GM19240 (cell line): ENCODE measurements around the gene YPEL4.
"Not testable (repeated sequence)": the region's sequence is repeated elsewhere in the genome, so short reads cannot be mapped to it uniquely, and the experiment has no call there.

Experiments used
- DNase-seq: peaks from one replicate; pipeline ENCODE4 v3.0.0; 2011; ENCODE audit warnings: low spot score; ENCODE audit not compliant: insufficient read length

Gene YPEL4, protein sequence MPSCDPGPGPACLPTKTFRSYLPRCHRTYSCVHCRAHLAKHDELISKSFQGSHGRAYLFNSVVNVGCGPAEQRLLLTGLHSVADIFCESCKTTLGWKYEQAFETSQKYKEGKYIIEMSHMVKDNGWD

DNA sequence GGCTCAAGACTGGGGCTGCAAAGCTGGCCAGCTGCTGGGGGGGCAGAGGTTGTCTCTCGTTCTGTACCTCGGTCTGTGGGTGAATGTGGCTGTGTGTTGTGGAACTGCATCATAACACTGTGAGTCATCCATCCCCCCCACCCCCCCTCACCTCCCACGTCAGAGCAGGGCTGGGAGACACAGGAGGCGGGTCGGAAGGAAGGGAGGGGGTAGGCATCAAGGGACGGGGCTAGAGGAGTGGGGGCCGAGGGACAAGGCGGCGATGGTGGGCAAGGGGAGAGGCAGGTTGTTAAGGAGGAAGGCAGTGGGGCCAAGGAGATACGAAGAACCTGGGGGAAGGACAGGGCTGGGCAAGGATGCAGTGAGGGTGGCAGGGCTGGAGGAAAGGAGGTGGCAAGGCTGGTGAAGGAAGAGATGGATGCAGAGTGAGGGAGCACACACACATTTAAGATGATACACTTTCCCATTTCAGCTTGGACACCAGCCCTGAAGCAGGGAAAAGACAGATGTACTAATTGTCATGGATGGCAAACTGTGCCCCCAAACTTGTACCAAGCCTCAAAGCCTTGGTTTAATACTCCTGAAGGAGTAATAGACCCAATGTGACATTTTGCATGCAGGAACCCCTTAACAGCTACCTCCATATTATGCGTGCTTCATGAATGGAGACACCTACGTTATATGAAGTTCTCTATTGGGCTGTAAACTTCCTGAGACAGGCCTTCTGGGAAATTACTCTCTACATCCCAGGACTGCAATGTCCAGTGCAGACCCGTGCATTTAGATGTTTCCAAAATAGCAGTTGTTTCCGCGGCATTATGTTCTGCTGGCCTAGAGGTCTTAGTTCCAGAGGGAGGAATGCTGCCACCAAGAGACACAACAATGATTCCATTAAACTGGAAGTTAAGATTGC lies at the start of gene YPEL4:
Gene YPEL4 (minus strand): TSS at position 87 of the 913 bp plus-strand sequence. CDS start 2,805 bp downstream, outside the sequence.
- no peak for DNase-seq

DNA sequence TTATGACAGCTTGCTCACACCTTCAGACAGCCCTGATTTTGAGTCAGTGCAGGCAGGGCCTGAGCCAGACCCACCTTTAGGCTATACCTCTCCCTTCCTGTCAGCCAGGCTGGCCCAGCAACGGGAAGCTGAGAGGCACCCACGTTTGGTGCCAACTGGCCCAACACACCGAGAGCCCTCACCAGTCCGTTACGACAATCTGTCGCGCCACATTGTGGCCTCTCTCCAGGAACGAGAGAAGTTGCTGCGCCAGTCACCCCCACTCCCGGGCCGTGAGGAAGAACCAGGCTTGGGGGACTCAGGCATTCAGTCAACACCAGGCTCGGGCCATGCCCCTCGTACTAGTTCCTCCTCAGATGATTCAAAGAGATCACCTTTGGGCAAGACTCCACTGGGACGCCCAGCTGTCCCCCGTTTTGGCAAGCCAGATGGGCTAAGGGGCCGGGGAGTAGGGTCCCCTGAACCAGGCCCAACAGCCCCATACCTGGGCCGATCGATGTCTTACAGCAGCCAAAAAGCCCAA lies 49.2 kb upstream of the YPEL4 start:
- DNase-seq, result no peak

DNA sequence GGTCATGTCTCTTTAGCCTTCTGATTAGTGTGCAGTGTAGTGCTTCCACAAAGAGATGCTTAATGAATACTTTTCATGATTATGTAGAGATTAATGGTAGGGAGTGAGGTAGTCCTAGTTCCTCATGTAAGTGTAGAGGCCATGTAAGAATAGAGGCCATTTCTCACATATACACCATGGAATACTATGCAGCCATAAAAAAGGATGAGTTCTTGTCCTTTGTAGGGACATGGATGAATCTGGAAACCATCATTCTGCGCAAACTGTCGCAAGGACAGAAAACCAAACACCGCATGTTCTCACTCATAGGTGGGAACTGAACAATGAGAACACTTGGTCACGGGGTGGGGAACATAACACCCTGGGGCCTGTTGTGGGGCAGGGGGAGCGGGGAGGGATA lies 40.8 kb upstream of the YPEL4 start:
- DNase-seq, result not testable (repeated sequence)

DNA sequence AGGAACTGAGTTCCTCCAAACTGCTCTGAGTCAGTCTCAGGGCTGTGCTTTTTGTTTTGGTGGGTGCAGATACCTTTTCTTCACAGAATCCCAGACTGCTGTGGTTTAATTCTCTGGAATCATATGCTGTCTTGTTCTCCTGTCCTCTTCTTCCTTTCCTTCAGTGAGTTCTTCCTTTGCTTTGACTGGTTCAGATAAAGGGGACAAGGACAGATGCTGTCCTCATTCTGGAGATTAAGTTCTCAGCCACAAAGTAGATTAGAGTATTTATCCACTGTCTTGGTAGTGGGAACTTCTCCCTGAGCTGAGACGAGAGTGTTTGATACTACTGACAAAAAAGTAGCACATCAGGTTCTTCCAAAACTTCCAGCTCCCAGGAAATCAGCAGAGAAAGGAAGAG lies 31.5 kb upstream of the YPEL4 start:
- no peak for DNase-seq

DNA sequence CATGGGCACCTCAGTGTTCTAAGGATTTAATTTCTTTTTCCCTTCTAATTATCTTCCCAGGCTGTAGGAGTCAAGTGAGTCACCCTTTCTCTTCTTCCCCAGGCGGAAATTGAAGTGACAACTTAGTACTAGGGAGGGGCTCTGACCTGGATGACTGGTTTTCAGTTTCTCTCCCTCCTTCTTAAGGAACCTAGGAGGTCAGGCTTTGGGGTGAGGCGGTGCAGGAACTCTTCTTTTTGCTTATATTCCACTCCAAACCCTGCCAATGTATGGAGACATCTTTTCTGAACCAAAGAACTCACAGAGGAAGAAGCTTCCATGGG lies 30.8 kb upstream of the YPEL4 start:
- no peak for DNase-seq

DNA sequence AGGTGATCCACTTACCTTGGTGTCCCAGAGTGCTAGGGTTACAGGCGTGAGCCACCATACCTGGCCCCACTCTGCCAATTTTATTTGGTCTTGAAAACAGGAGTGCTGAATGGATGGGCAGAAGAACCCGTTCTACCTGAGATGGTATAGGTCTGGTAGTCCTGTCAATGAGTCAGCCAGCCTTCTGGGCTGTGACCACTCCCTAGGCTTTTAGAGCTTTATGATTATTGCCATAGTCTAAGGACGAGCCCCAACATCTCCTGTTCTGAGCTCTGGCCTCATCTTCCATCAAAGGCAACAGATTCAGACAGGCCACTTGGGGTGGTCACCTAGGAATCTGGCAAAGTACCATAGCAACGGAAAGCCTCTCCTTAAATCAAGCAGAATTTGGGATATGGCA lies 29.7 kb upstream of the YPEL4 start:
- no peak for DNase-seq

DNA sequence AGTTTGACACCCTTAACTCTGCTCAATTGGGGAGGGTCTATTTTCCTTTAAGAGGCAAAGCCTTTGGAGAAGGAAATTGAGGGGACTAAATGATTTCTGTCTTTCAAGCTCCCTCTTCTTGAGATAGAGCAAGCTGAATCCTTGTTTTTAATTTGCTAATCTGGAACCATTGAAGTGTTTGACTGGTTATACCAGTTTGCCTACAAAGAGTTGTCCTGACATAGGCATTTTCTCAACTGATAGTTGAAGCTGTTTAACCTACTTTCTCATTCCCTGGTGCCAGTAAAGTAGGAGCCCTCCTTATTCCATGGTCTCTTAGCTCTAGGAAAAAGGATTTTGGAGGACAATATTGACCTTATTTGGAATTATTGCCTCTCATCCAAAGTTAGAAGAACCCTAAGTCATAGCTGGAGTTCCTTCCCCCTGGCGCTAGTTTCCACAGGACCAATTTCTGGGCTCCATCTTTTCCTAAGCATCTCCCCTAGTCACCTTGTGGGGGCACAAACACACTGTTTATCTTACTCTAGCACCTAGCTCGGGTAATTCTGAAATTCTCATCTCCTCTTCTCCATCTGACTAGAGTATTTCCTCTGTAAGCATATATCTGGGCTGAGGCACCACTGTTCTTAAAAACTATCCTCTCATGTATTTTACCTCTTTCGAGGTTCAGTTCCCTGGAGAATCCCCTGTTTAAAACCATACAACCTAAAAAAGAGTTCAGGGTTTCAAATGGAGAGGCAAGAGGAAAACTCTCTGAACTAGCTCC lies 25.6 kb upstream of the YPEL4 start:
- DNase-seq, result no peak

DNA sequence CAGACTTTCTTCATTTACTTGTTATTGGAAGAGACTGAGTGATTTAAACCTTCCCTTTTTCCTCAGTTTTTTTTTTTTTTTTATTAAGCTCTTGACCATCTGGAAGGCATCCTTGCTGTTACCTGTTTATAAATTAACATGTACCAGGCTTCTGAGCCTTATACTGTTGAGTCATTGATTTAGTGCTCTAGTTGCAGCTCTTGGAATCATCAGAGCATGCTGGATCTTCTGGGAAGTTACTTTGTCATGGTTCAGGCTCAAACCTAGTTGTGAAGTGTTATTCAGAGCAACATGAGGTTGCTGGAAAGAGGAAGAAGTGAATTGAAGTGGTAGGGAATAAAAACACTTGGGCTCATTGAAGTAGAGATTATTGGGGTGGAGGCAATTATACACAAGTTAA lies 24.5 kb upstream of the YPEL4 start:
- no peak for DNase-seq

DNA sequence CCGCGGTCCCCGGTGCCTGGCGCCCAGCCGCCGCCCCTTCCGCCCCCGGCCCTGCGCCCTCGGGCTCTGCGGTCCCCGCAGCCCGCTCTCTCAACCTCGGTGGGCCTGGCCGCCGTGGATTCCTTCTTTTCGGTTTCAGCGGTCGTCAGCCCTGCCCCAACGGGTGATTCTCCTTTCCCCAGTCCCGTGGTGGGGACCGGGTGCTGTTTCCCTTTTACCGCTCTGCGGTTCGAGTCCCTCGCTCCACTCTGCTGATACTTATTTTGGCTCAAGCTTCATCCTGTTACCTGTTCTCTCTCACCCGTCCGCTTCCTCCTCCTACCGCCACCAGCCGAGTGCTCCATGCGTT lies 18.7 kb upstream of the YPEL4 start:
- DNase-seq, result no peak

DNA sequence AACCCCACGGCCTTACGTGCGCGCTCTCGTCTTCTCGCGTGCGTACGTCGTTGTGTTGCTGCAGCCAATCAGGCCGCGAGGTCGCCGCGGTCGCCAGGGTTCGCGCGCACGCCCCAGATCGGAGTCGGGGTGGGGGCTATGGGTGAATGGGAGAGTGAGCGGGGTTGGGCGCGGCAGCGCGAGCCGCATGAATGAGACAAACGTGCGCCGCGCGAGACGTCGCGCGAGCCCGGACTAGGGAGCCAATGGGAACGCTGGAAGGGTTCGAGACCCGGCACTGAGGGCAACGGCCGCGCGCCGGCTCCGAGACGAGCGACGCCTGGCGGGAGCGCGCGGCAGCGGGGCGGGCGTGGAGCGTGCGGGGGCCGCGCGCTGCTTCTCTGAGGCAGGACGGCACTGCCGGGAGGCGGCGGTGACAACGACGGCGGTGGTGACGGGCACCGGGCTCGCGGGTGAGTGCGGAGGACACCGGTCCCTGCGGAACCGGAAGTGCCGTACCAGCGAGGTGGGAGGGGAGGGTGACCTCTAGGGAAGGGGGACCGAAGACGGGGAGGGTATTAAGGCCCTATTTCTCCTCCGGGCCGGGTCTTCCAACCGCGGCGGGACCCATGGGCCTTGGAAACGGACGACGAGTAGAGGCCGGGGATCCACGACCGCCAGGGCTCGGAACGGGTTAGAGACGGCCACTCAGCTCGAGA lies 18.2 kb upstream of the YPEL4 start, which contains the start of gene ZDHHC5:
Gene ZDHHC5 (plus strand): TSS at position 379 of the 698 bp plus-strand sequence. CDS start 4,977 bp downstream, outside the sequence.
- DNase-seq, result peak; percentile 88

DNA sequence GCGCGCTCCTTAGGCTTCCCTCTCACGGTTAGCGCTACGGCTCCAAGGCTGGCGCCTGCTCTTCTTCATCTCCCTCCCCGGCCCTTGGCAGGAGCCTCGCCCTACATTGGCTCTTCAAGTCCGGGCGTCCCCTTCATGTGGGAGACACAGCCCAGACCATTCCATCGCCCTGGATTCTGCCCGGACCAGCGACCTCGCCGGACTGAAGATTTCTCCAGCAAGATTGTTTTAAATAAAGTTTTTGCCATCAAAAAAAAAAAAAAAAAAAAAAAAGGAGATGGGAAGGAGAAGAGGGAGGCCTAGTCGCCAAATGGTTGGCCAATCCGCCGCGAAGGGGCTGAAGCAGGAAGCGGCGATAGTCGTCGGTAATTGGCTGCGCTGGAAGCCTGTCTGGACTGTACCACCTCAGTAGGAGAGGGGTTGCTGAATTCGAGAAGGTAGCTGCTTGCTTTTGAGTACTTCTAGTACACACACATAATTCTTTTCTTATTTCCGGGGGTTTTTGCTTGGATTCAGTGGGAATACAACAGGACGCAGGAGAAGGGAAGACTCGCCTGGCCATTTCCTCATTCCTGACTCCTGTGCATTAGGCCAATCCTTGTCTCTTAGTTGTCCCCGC lies 17.5 kb upstream of the YPEL4 start:
- DNase-seq, result peak; percentile 84

DNA sequence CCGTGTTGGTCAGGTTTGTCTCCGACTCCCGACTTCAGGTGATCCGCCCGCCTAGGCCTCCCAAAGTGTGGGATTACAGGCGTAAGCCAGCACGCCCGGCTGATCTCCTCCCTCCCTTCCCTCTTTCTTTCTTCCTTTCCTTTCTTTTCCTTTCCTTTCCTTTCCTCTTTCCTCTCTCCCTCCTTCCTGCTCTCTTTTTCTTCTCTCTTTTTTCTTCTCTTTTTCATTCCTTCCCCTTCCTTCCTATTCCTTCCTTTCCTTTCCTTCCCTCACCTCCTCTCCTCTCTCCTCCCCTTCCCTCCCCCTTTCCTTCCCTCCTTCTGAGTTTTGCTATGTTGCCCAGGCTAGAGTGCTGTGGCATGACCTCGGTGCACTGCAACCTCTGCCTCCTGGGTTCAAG lies 14.3 kb upstream of the YPEL4 start:
- no peak for DNase-seq

DNA sequence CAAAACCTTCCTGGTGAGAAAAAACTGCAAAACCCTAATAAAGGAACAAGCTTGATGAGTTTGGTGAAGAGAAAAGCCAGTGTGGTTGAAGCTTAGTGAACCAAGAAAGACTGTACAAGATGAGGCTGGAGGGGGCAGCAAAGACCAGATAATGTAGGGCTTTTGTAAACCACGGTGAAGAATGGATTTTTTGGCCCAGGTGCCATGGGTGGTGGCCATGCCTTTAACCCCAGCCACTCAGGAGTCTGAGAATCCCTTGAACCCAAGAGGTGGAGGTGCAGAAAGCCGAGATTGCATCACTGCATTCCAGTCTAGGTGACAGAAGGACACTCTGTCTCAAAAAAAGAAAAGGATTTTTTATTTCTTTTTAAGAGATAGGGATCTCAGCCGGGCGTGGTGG lies 13.2 kb upstream of the YPEL4 start:
- no peak for DNase-seq

DNA sequence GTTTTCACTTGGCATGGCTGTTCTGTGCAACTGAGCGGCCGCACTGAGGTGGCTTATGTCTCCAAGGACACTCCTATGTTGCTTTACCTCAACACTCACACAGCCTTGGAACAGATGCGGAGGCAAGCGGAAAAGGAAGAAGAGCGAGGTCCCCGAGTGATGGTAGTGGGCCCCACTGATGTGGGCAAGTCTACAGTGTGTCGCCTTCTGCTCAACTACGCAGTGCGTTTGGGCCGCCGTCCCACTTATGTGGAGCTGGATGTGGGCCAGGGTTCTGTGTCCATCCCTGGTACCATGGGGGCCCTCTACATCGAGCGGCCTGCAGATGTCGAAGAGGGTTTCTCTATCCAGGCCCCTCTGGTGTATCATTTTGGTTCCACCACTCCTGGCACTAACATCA lies 10.0 kb upstream of the YPEL4 start:
- DNase-seq, result no peak

DNA sequence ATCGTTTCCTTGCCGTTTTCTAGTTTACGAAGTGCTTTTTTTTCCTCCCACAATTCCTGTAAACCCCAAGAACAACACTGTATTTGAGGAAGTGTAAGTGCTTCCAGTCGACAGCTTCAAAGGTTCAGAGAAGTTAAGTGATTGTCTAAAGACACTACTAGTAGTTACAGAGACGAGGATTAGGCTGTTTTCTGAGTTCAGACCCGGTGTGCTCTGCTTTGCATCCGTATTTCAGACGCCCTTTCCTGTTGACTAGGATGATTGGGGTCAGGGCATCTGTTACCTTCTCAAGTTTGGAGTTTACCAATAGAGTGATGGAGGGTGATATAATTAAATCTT lies 8.3 kb upstream of the YPEL4 start:
- no peak for DNase-seq

DNA sequence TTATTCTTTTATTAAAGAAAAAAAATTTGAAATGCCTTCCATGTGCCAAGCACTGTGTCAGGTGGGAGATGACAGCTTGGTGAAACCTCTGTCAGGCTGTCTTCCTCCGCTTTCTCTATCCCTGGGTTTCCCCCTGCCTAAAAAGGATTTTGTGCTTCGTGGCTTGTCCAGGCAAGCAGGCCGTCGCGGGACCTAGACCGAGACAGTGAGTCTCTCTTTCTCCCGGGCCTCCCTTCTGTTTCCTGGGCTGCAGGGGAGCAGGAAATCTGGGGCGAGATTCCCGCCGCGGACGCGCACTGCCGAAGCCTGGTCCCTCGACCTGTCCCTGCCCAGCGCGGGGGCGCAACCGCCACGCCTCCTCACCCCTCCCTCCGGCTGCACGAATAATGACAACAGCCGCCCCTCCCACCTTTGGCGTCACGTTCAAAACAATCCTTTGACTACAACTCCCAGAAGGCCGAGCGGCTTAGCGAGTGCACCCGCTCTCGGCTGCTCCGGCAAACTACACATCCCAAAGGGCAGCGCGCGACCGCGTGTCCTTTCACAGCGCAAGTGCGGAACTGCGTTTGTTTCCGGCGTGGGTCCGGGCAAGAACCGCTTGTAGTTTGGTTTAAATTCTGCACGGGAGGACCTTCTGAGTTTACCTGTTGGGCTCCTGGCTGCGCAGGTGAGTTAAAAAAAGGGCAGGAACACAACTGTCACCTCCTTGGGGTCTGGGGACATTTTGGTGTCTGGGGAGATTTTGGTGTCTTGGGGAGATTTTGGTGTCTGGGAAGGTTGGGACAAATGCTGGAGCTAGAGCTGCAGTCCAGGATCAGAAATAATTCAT lies 7.7 kb upstream of the YPEL4 start, which contains the start of gene CLP1:
Gene CLP1 (plus strand): TSS at position 569 of the 829 bp plus-strand sequence. CDS start 1,715 bp downstream, outside the sequence.
- DNase-seq, result peak; percentile 76

DNA sequence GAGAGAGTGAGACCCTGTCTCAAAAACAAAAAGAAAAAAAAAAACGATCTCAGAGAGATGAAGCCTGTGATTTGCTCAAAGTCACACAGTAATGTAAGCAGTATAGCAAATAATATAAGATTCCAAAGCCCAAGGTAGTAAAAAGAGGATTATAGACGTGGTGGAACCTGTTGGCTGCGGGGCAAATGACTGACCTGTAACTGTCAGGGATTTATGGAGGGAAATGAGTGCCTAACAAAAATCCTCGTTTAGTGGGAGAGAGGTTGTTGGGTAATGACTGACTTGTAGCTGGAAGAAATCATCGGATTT lies 7.1 kb upstream of the YPEL4 start:
- DNase-seq, result no peak

DNA sequence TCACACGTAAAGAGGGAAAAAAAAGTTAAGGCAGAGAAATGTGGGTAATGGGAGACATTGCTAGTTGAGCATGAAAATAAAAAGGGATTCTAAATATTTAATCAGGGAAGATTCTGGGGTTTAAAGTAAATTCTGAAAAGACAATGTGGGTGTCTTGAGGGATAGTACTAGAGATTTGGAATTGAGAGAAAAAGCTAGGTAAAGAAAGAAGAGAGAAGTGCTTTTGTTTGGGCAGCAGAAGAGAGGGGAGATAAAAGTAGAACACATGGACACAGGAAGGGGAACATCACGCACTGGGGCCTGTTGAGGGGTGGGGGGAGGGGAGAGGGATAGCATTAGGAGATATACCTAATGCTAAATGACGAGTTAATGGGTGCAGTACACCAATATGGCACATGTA lies 3.5 kb upstream of the YPEL4 start:
- no peak for DNase-seq

DNA sequence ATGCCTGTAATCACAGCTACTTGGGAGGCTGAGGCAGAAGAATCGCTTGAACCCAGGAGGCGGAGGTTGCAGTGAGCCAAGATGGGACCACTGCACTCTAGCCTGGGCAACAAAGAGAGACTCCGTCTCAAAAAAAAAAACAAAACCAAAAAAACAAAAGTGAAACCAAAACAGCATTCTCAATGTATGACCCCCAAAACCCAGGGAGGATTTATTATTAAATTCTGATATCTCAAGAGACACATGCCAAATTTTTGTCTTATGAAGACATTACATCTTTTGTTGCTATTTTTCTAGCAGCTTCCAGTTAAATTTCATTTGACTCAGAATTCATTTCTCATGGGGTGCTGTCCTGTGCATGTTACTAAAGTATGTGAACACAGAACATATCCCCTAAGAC lies 3.0 kb upstream of the YPEL4 start:
- DNase-seq, result no peak

DNA sequence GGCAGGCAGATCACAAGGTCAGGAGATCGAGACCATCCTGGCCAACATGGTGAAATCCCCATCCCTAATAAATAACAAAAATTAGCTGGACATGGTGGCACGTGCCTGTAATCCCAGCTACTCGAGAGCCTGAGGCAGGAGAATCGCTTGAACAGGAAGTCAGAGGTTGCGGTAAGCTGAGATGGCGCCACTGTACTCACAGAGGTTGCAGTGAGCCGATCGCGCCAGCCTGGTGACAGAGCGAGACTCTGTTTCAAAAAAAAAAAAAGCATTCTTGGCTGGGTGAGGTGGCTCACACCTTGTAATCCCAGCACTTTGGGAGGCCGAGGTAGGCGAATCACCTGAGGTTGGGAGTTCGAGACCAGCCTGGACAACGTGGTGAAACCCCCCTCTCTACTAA lies 2.5 kb upstream of the YPEL4 start:
- DNase-seq, result not testable (repeated sequence)
